ENCODE results near the gene PHLDB3. TPM values are rescaled to one million over a fixed set of nuclear protein-coding genes. Genes with fewer than 3 reads are reported as not detected.
A peak's percentile ranks its signal among the peaks of the same experiment; 100 is the strongest.
"Not testable (repeated sequence)": the region's sequence is repeated elsewhere in the genome, so short reads cannot be mapped to it uniquely, and the experiment has no call there.

PHLDB3 gene
- total and polyA plus RNA-seq, 2 experiments from 2014 or later = 22.2 to 23.4 TPM

- TF ChIP-seq EZH2 (IDR thresholded peaks at IDR 0.05; ENCODE audit: borderline replicate concordance) (no peak), EZH2phosphoT487 (IDR thresholded peaks at IDR 0.05; ENCODE audit: low read depth, severe bottlenecking, unreplicated experiment) (no peak)
- TF ChIP-seq, protein P1, sequence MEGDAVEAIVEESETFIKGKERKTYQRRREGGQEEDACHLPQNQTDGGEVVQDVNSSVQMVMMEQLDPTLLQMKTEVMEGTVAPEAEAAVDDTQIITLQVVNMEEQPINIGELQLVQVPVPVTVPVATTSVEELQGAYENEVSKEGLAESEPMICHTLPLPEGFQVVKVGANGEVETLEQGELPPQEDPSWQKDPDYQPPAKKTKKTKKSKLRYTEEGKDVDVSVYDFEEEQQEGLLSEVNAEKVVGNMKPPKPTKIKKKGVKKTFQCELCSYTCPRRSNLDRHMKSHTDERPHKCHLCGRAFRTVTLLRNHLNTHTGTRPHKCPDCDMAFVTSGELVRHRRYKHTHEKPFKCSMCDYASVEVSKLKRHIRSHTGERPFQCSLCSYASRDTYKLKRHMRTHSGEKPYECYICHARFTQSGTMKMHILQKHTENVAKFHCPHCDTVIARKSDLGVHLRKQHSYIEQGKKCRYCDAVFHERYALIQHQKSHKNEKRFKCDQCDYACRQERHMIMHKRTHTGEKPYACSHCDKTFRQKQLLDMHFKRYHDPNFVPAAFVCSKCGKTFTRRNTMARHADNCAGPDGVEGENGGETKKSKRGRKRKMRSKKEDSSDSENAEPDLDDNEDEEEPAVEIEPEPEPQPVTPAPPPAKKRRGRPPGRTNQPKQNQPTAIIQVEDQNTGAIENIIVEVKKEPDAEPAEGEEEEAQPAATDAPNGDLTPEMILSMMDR (IDR thresholded peaks at IDR 0.05; ENCODE audit: poor library complexity) = peak; percentile 11
- Histone ChIP-seq H2AFZ (peak within 1 kb of the TSS; percentile 94), H3K4me1 (ENCODE audit: insufficient read depth) (peaks cover 17% of the 10 kb centered on the region)
Observed at GRCh38 chr19:43526884-43527859, 22.6 kb upstream of the PHLDB3 start, which contains the start of gene ETHE1. TSS of gene ETHE1 (minus strand) at chr19:43527201. CDS start at chr19:43527177, 24 bp downstream.

GRCh38 chr19:43525836-43526771 is 21.6 kb upstream of the PHLDB3 start:
- H3K27ac ChIP-seq = peak overlapping the region; percentile 69
- H3K4me1 ChIP-seq (ENCODE audit: insufficient read depth) = peaks cover 14% of the 10 kb centered on the region
- no peaks in the 10 kb centered on the region for H3K9me3 ChIP-seq (ENCODE audit: low read depth)
- WGBS (ENCODE audit: low lambda C conversion rate, missing lambda C conversion rate) = 4% methylated on average over 26 of the region's 26 CpGs
- no peaks in the 10 kb centered on the region for H4K20me1 ChIP-seq (ENCODE audit: insufficient read depth, poor library complexity, severe bottlenecking)
- TF ChIP-seq, protein P1 (IDR thresholded peaks at IDR 0.05; ENCODE audit: poor library complexity) = no peak
- no peak for TF ChIP-seq EZH2phosphoT487 (IDR thresholded peaks at IDR 0.05; ENCODE audit: low read depth, severe bottlenecking, unreplicated experiment)
- no peak for TF ChIP-seq EZH2 (IDR thresholded peaks at IDR 0.05; ENCODE audit: borderline replicate concordance)
- H2AFZ ChIP-seq = peak overlapping the region; percentile 94
- peaks cover 44% of the 10 kb centered on the region for H3K79me2 ChIP-seq
- peak overlapping the region; percentile 82 for H3K4me2 ChIP-seq
- DNase-seq (ENCODE audit: low spot score) = peak; percentile 44
- no peaks in the 10 kb centered on the region for H3K36me3 ChIP-seq (replicated peaks; ENCODE audit: insufficient read depth, low read depth)
- H3K27me3 ChIP-seq = no peaks in the 10 kb centered on the region
- H3K9me2 ChIP-seq (replicated peaks; ENCODE audit: insufficient read depth) = no peaks in the 10 kb centered on the region
- H3K4me3 ChIP-seq = peak overlapping the region; percentile 97

More at GRCh38 chr19:43526884-43527859, 22.6 kb upstream of the PHLDB3 start, which contains the start of gene ETHE1:
- peaks cover 37% of the 10 kb centered on the region for H3K79me2 ChIP-seq
- peak within 1 kb of the TSS; percentile 82 for H3K4me2 ChIP-seq
- no peaks in the 10 kb centered on the region for H3K27me3 ChIP-seq
- peak within 1 kb of the TSS; percentile 69 for H3K27ac ChIP-seq
- no peaks in the 10 kb centered on the region for H3K36me3 ChIP-seq (replicated peaks; ENCODE audit: insufficient read depth, low read depth)
- H4K20me1 ChIP-seq (ENCODE audit: insufficient read depth, poor library complexity, severe bottlenecking) = no peaks in the 10 kb centered on the region
- no peaks in the 10 kb centered on the region for H3K9me3 ChIP-seq (ENCODE audit: low read depth)
- H3K4me3 ChIP-seq = peak within 1 kb of the TSS; percentile 97
- peak; percentile 87 for DNase-seq (ENCODE audit: low spot score)
- H3K9me2 ChIP-seq (replicated peaks; ENCODE audit: insufficient read depth) = no peaks in the 10 kb centered on the region
- 11% methylated on average over 52 of the region's 54 CpGs for WGBS (ENCODE audit: low lambda C conversion rate, missing lambda C conversion rate)

DNA sequence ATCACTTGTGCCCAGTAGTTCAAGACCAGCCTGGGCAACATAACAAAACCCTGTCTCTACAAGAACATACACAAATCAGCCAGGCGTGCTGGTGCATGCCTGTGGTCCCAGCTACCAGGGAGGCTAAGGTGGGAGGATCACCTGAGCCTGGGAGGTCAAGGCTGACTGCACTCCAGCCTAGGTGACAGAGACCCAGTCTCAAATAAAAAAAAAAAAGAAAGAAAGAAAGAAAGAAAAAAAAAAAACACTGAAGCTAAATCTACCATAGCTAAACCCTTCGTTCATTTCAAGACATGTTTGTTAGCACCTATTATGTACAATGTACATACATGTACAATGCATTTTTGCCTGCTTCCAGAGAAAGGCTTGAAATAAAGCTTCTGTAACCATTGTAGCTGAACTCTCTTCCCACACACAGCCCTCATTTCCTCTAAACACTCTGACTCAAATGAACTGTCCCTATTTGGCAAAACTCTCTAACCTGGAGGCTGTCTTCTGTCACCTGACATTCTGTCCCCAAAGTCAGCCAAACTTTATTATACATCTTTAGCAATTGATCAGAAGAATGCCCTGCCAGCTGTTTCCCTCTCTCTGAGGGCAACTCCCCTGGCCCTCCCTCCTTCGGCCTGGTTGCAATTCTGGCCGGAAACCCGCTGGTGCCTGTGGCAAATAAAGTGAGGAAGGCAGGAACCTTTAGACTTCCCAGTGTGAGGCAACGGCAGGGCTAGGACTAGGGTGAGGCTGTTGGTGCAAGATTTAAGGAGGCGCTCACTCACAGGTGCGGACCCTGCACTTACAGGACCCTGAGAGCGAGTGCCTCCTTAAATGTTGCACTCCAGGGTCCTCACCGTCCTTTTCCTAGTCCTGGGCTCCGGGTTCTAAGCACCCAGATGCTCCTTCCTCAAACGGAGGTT is 20.6 kb upstream of the PHLDB3 start:
- H3K4me2 ChIP-seq = peak overlapping the region; percentile 82
- no peaks in the 10 kb centered on the region for H3K9me2 ChIP-seq (replicated peaks; ENCODE audit: insufficient read depth)
- peak overlapping the region; percentile 69 for H3K27ac ChIP-seq
- no peaks in the 10 kb centered on the region for H3K9me3 ChIP-seq (ENCODE audit: low read depth)
- peak overlapping the region; percentile 14 for H2AFZ ChIP-seq
- DNase-seq (ENCODE audit: low spot score) = peak; percentile 75
- peaks cover 44% of the 10 kb centered on the region for H3K79me2 ChIP-seq
- H3K4me3 ChIP-seq = peak overlapping the region; percentile 97
- no peaks in the 10 kb centered on the region for H4K20me1 ChIP-seq (ENCODE audit: insufficient read depth, poor library complexity, severe bottlenecking)
- H3K36me3 ChIP-seq (replicated peaks; ENCODE audit: insufficient read depth, low read depth) = no peaks in the 10 kb centered on the region
- H3K4me1 ChIP-seq (ENCODE audit: insufficient read depth) = peaks cover 14% of the 10 kb centered on the region
- no peak for TF ChIP-seq EZH2 (IDR thresholded peaks at IDR 0.05; ENCODE audit: borderline replicate concordance)
- TF ChIP-seq EZH2phosphoT487 (IDR thresholded peaks at IDR 0.05; ENCODE audit: low read depth, severe bottlenecking, unreplicated experiment) = no peak
- TF ChIP-seq, protein P1 (IDR thresholded peaks at IDR 0.05; ENCODE audit: poor library complexity) = no peak
- WGBS (ENCODE audit: low lambda C conversion rate, missing lambda C conversion rate) = 17% methylated on average over 12 of the region's 12 CpGs
- no peaks in the 10 kb centered on the region for H3K27me3 ChIP-seq

DNA sequence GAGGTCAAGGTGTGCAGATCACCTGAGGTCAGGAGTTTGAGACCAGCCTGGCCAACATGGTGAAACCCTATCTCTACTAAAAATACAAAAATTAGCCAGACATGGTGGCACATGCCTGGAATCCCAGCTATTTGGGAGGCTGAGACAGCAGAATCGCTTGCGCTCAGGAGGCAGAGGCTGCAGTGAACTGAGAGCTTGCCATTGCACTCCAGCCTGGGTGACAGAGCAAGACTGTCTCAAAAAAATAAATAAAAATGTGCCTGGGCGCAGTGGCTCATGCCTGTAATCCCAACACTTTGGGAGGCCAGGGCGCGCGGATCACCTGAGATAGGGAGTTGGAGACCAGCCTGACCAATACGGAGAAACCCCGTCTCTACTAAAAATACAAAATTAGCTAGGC is 19.1 kb upstream of the PHLDB3 start:
- not testable (repeated sequence) for H3K9me2 ChIP-seq (replicated peaks; ENCODE audit: insufficient read depth); H2AFZ ChIP-seq; H4K20me1 ChIP-seq (ENCODE audit: insufficient read depth, poor library complexity, severe bottlenecking); H3K4me3 ChIP-seq; H3K36me3 ChIP-seq (replicated peaks; ENCODE audit: insufficient read depth, low read depth); DNase-seq (ENCODE audit: low spot score); H3K4me2 ChIP-seq; H3K9me3 ChIP-seq (ENCODE audit: low read depth); H3K27ac ChIP-seq; H3K27me3 ChIP-seq
- 98% methylated on average over 8 of the region's 8 CpGs for WGBS (ENCODE audit: low lambda C conversion rate, missing lambda C conversion rate)
- Histone ChIP-seq H3K79me2 (peaks cover 44% of the 10 kb centered on the region), H3K4me1 (ENCODE audit: insufficient read depth) (peaks cover 14% of the 10 kb centered on the region)

All from hepatocyte (in vitro differentiated cells).